Smooth muscle cell (in vitro differentiated cells): ENCODE results near the gene COL4A1. TPM values are rescaled to one million over a fixed set of nuclear protein-coding genes. Genes with fewer than 3 reads are reported as not detected.
A peak's percentile ranks its signal among the peaks of the same experiment; 100 is the strongest.

ENCODE experiments used
- DNase-seq: peaks from one replicate; lab custom pipeline; 2025; ENCODE audit not compliant: unreplicated experiment; lab: John Stamatoyannopoulos, UW
- H2AFZ ChIP-seq: fragments of 200-600 bp; sonication (generic); 2 replicates; pipeline ENCODE4 v1.6.0; 2016; ENCODE audit warnings: antibody characterized with exemption, low read depth, mild to moderate bottlenecking
- H3F3A ChIP-seq: fragments of 200-600 bp; sonication (generic); 2 replicates; pipeline ENCODE4 v1.6.0; 2017; ENCODE audit warnings: antibody characterized with exemption, low read depth
- H3K27ac ChIP-seq: fragments of 200-600 bp; sonication (generic); 2 replicates; pipeline ENCODE4 v1.5.1; 2016; ENCODE audit warnings: low read depth, mild to moderate bottlenecking
- H3K27me3 ChIP-seq: fragments of 200-600 bp; sonication (generic); 2 replicates; pipeline ENCODE4 v1.6.1; 2016; ENCODE audit warnings: low read depth, mild to moderate bottlenecking
- H3K36me3 ChIP-seq: fragments of 200-600 bp; sonication (generic); 2 replicates; pipeline ENCODE4 v1.5.1; 2016; ENCODE audit warnings: low read depth
- H3K4me1 ChIP-seq: fragments of 200-600 bp; sonication (generic); 2 replicates; pipeline ENCODE4 v1.5.1; 2016; ENCODE audit warnings: low read depth
- H3K4me2 ChIP-seq: fragments of 200-600 bp; sonication (generic); 2 replicates; pipeline ENCODE4 v1.6.0; 2016; ENCODE audit warnings: mild to moderate bottlenecking
- H3K4me3 ChIP-seq: fragments of 200-600 bp; sonication (generic); 2 replicates; pipeline ENCODE4 v1.5.1; 2016; ENCODE audit warnings: mild to moderate bottlenecking
- H3K79me2 ChIP-seq: fragments of 200-600 bp; sonication (generic); 2 replicates; pipeline ENCODE4 v1.6.0; 2016; ENCODE audit warnings: low read depth, mild to moderate bottlenecking
- H3K9ac ChIP-seq: fragments of 200-600 bp; sonication (generic); 2 replicates; pipeline ENCODE4 v1.6.0; 2016; ENCODE audit warnings: low read depth
- H3K9me3 ChIP-seq: fragments of 200-600 bp; sonication (generic); replicated peaks from 2 replicates; pipeline ENCODE4 v1.5.1; 2016; ENCODE audit warnings: low read depth
- H4K20me1 ChIP-seq: fragments of 200-600 bp; sonication (generic); 2 replicates; pipeline ENCODE4 v1.6.0; 2016; ENCODE audit warnings: low read depth
- CTCF ChIP-seq: fragments of 200-600 bp; sonication (generic); IDR thresholded peaks from 2 replicates; pipeline ENCODE4 v1.5.1; 2017; ENCODE audit warnings: borderline replicate concordance, mild to moderate bottlenecking, antibody characterized with exemption; ENCODE audit not compliant: insufficient read depth, poor library complexity, severe bottlenecking
- WGBS: methylation state at CpG from one replicate; pipeline ENCODE4 v1.1.7; 2016; ENCODE audit warnings: low lambda C conversion rate; 5-methylcytosine and 5-hydroxymethylcytosine counted together
- polyA plus RNA-seq: library from polyadenylated mRNA; unstranded; fragments of >200 nt; fragmentation: Nextera tagmentation; extraction: Ambion mirVana; gene quantifications from 2 replicates; pipeline ENCODE4 v1.2.1, GENCODE V29; 2016
- total RNA-seq: library from RNA; depleted of rRNA; stranded (reverse); fragments of >200 nt; gene quantifications from 2 replicates; pipeline ENCODE4 v1.2.3, GENCODE V29; 2014

Gene COL4A1
- total and polyA plus RNA-seq, 2 experiments from 2014 or later: 2,409 to 4,372 TPM

- H4K20me1 ChIP-seq: peaks cover 100% of the 10 kb centered on the region
- 79% methylated on average over 13 of the region's 14 CpGs for WGBS
- no peak overlapping the region for H3K4me3 ChIP-seq
- no peak overlapping the region for H3K9ac ChIP-seq
- no peak for DNase-seq
- no peaks in the 10 kb centered on the region for H3K36me3 ChIP-seq
- no peak overlapping the region for H2AFZ ChIP-seq
- H3F3A ChIP-seq: peaks cover 52% of the 10 kb centered on the region
- TF ChIP-seq CTCF: no peak
- H3K27ac ChIP-seq: peak overlapping the region; percentile 81
- no peaks in the 10 kb centered on the region for H3K9me3 ChIP-seq
- peaks cover 96% of the 10 kb centered on the region for H3K79me2 ChIP-seq
- H3K4me2 ChIP-seq: peak overlapping the region; percentile 32
- no peaks in the 10 kb centered on the region for H3K27me3 ChIP-seq
- peaks cover 15% of the 10 kb centered on the region for H3K4me1 ChIP-seq
Observed at GRCh38 chr13:110285991-110286832, 20.7 kb downstream of the COL4A1 start.

- Histone ChIP-seq H3K9me3 (no peaks in the 10 kb centered on the region), H3F3A (peaks cover 60% of the 10 kb centered on the region), H2AFZ (no peak overlapping the region), H3K4me3 (no peak overlapping the region), H3K27me3 (no peaks in the 10 kb centered on the region), H3K36me3 (no peaks in the 10 kb centered on the region), H3K4me1 (peaks cover 15% of the 10 kb centered on the region), H4K20me1 (peaks cover 100% of the 10 kb centered on the region), H3K79me2 (peaks cover 96% of the 10 kb centered on the region), H3K4me2 (peak overlapping the region; percentile 32), H3K27ac (peak overlapping the region; percentile 81), H3K9ac (no peak overlapping the region)
- WGBS: 52% methylated on average over 11 of the region's 11 CpGs
- TF ChIP-seq CTCF: no peak
- DNase-seq: no peak
Observed at GRCh38 chr13:110284779-110285484, 22.0 kb downstream of the COL4A1 start.

DNA sequence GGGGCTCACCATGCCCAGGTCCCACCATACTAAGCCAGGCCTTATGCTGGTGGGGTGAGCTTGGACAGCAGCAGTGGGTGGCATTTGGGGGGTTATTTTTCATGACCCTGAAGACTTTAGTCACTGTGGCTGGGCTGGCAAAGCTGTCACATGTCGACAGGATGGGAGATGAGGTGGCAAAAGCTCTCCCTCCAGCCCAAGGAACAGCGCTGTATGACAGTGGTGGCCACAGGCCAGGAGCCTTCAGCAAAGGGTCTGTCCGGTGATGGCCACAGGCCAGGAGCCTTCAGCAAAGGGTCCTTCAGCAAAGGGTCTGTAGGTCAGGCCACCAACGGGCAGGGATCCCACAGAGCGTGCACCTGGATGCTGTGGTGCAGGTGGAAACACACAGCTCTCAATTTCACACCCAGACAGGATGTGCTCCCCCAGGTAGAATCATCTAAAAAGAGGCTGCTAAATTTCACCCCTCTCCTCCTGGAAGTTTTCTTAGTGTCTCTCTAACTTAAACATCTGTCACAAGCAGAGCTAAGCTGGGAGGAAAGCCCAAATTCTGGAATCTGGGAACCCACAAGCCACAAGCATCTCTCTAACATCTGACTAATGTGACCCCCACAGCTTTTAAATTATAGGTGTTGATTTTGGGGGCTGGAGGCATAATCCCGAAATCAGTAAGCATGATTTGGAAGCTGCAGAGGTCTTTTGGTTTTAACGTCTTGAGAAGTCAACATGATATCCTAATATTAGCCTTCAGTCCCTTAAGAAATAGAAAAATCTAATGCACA lies 23.0 kb downstream of the COL4A1 start:
- H3K79me2 ChIP-seq: peaks cover 96% of the 10 kb centered on the region
- peaks cover 15% of the 10 kb centered on the region for H3K4me1 ChIP-seq
- peaks cover 65% of the 10 kb centered on the region for H3F3A ChIP-seq
- no peak for TF ChIP-seq CTCF
- no peak overlapping the region for H3K4me3 ChIP-seq
- no peak for DNase-seq
- peak overlapping the region; percentile 81 for H3K27ac ChIP-seq
- H3K9me3 ChIP-seq: no peaks in the 10 kb centered on the region
- no peaks in the 10 kb centered on the region for H3K36me3 ChIP-seq
- H3K4me2 ChIP-seq: peak overlapping the region; percentile 12
- peaks cover 100% of the 10 kb centered on the region for H4K20me1 ChIP-seq
- no peak overlapping the region for H3K9ac ChIP-seq
- WGBS: 82% methylated on average over 7 of the region's 7 CpGs
- no peaks in the 10 kb centered on the region for H3K27me3 ChIP-seq
- no peak overlapping the region for H2AFZ ChIP-seq
